ENCODE data around the gene FAM241A. TPM values are rescaled to one million over a fixed set of nuclear protein-coding genes. Genes with fewer than 3 reads are reported as not detected.

Gene FAM241A
- total RNA-seq, 2 donors from 2014 or later, result 4.3 to 16.0 TPM

DNA sequence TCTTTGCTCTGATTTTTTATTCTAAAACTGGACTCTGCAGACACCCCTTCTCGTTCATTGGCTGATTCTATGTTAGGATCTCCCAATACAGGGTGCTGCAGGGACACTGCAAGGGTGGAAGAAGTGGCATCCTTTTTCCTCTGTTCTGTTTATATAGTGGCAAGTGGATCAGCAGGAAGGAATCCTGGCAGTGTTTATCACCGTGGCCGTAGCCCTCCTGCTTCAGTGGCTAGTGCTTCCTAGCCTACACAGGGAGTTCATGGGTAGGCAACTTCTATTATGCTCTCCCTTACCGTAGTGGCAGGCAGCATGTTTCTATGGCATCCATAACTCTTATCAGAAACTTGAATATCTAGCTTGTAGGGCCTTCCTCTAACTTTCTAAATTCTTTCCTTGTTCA, 79.9 kb downstream of the FAM241A start:
- ATAC-seq, result no peak
- H3K27me3 Mint-ChIP-seq, result peaks cover 0 to 10% of the 10 kb centered on the region in 2 donors
- H3K4me3 Mint-ChIP-seq, result no peak overlapping the region
- no peaks in the 10 kb centered on the region for H3K36me3 Mint-ChIP-seq
- no peak for DNase-seq (ENCODE audit: low spot score)
- no peaks in the 10 kb centered on the region for H3K4me1 Mint-ChIP-seq (ENCODE audit: low read depth in 2 of 2)
- H3K9me3 Mint-ChIP-seq, result no peaks in the 10 kb centered on the region
- H3K27ac Mint-ChIP-seq, result no peak overlapping the region

GRCh38 chr4:112230879-112231778, 85.9 kb downstream of the FAM241A start:
- ATAC-seq (peak; percentile 96 to 97), DNase-seq (ENCODE audit: low spot score) (peak; percentile 99)
- Mint-ChIP-seq H3K4me1 (ENCODE audit: low read depth in 2 of 2) (peaks cover 18 to 29% of the 10 kb centered on the region in 2 donors), H3K4me3 (peak overlapping the region; percentile 98), H3K36me3 (no peaks in the 10 kb centered on the region), H3K9me3 (no peaks in the 10 kb centered on the region), H3K27me3 (peaks cover 0 to 4% of the 10 kb centered on the region in 2 donors), H3K27ac (peak overlapping the region; percentile 95 to 99)

DNA sequence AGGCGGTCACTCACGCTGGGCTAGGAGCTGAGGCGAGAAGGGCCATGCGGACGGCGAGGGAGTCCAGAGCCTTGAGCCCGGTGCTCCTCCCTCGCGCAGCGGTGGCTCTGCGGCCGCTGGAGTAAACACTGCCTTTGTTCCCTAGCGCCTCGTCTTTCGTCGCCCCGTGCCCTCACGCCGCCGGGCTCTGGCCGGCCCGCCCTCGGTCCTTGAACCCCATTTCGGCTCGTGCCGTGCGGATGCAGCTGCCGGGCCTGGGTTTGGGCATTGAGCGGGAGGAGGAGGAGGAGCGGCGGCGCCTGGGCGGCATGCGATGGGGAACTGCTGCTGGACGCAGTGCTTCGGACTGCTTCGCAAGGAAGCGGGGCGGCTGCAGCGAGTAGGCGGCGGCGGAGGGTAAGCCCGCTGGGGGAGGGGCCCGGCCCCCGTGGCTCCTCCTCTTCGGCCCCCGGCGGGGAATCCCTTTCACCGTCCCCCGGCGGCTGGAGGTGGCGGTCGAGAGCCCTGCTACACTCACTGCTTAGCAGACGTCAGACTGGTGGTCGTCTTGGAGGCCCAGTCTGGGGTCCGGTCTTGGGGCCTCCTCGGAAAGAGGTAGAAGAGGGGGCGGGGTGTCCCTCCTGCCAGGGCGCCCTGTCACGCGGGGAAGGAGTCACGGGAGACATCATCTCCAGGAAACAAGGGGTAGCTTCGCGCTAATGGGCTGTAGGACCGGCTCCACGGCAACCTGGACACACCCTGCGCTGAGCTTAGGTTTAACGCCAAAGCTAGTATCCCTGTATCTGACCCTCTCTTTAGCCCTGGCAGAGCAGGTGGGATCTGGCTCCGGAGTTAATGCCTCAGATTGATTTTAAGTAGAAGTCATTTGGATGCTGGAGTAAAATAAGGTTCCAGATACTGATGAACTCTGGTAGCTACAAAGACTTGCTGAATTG, 86.8 kb downstream of the FAM241A start, which contains the start of gene AP1AR:
TSS of gene AP1AR (plus strand) at position 9 of the 935 bp plus-strand sequence. CDS start at position 314, 305 bp downstream.
- H3K9me3 Mint-ChIP-seq, result no peaks in the 10 kb centered on the region
- no peaks in the 10 kb centered on the region for H3K36me3 Mint-ChIP-seq
- ATAC-seq (peak; percentile 78 to 83), DNase-seq (ENCODE audit: low spot score) (peak; percentile 94)
- H3K27ac Mint-ChIP-seq, result peak within 1 kb of the TSS; percentile 95 to 99
- peaks cover 18 to 31% of the 10 kb centered on the region in 2 donors for H3K4me1 Mint-ChIP-seq (ENCODE audit: low read depth in 2 of 2)
- H3K4me3 Mint-ChIP-seq, result peak within 1 kb of the TSS; percentile 98
- peaks cover 0 to 1% of the 10 kb centered on the region in 2 donors for H3K27me3 Mint-ChIP-seq

DNA sequence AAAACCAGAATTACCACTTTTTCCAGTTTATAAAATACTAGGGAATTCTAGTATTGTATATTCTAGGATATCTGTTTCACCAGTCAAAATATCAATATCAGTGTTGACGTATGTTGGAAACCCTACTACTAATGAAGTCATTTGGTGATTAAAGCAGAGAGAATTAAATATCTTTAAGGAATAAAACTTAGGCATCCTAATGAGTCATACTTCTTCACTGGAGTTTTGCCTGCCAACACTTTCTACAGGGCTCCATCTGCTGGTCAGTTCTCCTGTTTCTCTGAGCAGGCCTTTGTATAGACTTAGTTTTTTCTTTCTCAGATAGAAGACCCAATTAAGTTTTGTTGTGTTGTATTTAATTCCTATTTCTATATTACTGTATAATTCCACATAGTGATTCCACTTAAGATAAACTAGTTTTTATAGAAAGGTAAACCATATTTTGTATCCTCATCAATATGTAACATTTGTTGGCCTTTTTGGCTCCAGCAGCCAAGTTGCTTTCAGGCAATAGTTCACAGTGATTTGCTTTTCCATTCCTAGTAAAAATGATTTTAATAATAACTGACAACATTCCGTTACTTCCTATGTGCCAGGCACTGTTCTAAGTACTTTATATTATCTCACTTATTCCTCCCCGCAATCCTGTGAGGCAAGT, 89.8 kb downstream of the FAM241A start:
- Mint-ChIP-seq H3K27me3 (no peaks in the 10 kb centered on the region), H3K27ac (no peak overlapping the region), H3K36me3 (peaks cover under 1% of the 10 kb centered on the region), H3K4me1 (ENCODE audit: low read depth in 2 of 2) (peaks cover 22 to 38% of the 10 kb centered on the region in 2 donors), H3K4me3 (no peak overlapping the region), H3K9me3 (no peaks in the 10 kb centered on the region)
- no peak for ATAC-seq
- DNase-seq (ENCODE audit: low spot score), result no peak

GRCh38 chr4:112236040-112236439, 90.8 kb downstream of the FAM241A start:
- Mint-ChIP-seq H3K36me3 (peaks cover 4% of the 10 kb centered on the region), H3K27me3 (no peaks in the 10 kb centered on the region), H3K9me3 (no peaks in the 10 kb centered on the region), H3K4me3 (no peak overlapping the region), H3K27ac (no peak overlapping the region), H3K4me1 (ENCODE audit: low read depth in 2 of 2) (peaks cover 19 to 32% of the 10 kb centered on the region in 2 donors)
- DNase-seq (ENCODE audit: low spot score) (no peak), ATAC-seq (no peak)

GRCh38 chr4:112238833-112239232, 93.6 kb downstream of the FAM241A start:
- Mint-ChIP-seq H3K36me3 (peaks cover 8% of the 10 kb centered on the region), H3K27ac (no peak overlapping the region), H3K4me3 (no peak overlapping the region), H3K9me3 (no peaks in the 10 kb centered on the region), H3K4me1 (ENCODE audit: low read depth in 2 of 2) (peaks cover 14 to 15% of the 10 kb centered on the region in 2 donors), H3K27me3 (no peaks in the 10 kb centered on the region)
- ATAC-seq (no peak), DNase-seq (ENCODE audit: low spot score) (no peak)

Other genes with a start within 250 kb of the FAM241A start
- gene AP1AR, start 86.3 kb downstream of the FAM241A start, total RNA-seq, result 10 to 100 TPM; 20.0 to 21.0 TPM
- gene TIFA, start 140.4 kb downstream of the FAM241A start, total RNA-seq, result 100 to 1,000 TPM in 1 of 2 donors, 10 to 100 TPM in 1; 64.5 to 101 TPM
- gene ALPK1, start 151.9 kb downstream of the FAM241A start, total RNA-seq, result 10 to 100 TPM; 33.3 to 49.5 TPM